NCI-H82 treated with DMSO at 0.1 percent for 48 hours (cell line): ENCODE data around the gene ENTPD2.

Experiments
- DNase-seq: peaks from one replicate; lab custom pipeline; 2025; ENCODE audit not compliant: unreplicated experiment; lab: John Stamatoyannopoulos, UW

ENTPD2 gene

DNA sequence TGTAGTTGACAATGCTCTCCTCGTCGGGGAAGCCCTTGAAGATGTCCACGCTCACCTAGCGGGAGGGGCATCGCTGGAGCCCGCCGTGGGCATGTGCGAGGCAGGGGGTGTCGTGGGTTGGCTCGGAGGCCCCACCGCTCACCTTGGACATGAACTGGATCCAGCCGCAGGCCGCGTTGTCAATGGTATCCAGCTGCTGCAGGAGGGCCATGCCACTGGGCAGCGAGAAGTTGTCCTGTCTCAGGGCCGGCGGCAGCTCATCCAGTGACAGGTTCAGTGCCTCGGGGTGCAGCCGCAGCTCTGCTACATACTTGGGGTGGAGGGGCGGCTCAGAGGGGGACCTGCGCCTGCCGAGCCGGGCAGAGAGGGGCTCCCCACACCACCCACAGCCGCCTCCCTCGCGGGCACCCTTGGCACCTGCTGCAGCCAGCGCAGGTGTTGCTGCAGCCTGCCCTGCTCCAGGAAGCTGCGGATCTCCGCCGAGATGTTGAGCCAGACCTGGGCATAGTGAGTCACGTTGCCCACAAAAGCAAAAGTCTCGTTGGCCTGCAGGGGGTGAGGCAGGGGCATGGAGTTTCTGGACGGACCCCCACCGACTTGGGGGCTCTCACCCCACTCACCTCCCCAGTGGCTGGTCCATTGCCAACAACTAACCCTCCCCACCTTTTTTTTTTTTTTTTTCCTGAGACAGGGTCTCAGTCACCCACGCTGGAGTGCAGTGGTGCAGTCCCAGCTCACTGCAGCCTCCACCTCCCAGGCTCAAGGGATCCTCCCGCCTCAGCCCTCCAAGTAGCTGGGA is 34.9 kb downstream of the ENTPD2 start:
- no peak for DNase-seq

DNA sequence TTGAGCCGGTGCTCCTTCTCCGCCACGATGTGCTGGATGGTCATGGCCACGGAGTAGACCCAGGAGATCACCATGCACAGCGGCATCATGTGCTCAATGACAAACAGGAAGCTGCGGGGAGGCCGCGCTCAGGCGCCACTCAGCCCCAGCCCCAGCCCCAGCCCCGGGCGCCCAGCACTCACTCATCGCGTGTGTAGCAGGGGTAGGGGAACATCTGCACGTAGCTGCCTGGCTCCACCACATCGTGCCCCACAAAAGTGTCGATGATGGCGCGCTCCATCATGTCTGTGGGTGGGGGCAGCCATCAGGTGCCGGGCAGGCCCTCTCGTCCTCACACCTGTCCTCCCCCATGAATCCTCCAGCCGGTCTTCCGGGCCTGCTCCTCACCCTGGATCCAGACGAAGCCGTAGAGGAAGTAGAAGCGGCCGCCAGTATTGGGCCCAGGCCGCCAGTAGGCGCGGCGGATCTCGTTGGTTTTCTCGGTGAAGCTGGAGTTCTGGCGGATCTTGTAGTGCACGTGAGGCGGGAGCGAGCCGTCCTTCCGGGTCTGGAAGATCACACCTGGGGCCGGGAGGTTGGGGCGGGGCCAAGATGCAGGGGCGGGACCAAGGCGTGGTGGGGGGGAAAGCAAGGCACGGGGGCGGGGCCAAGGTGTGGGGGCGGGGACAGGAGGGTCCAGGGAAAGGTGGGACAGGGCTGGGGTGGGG is 35.9 kb downstream of the ENTPD2 start:
- DNase-seq = no peak

DNA sequence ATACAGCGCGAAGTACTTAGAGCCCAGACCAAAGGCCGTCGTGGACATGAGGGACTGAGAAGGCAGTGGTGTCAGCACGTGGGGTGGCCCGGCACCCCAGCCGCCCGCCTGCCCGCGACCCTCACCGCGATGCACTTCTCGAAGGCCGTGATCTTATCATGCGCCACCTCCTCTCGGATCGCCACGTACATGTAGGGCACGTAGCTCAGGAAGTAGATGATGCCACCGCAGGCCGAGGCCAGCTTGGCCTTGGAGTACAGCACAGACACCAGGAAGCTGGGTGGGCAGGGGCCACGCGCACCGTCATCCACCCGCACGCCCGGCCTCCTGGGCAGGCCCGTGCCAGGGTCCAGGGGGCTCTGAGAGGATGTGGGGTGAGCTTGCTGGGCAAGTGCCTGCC is 36.8 kb downstream of the ENTPD2 start:
- no peak for DNase-seq

DNA sequence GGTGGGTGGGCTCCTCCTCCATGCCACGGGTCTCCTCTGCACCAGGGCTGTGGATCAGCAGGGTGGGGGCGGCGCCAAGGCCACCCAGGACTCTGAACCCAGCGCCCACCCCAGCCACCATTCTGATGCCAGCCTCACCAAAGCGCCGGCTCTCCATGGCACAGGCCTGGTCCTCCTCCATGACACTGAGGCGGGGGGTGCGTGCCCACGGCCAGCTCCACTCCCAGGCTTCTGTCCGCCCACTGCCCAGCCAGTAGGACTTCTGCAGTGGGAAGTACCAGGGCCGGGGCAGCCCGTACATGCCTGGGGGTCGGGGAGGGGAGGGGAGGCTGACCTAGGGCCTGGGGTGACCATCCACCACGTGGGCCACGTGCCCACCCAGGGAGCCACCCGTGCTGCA is 37.4 kb downstream of the ENTPD2 start:
- DNase-seq = no peak

DNA sequence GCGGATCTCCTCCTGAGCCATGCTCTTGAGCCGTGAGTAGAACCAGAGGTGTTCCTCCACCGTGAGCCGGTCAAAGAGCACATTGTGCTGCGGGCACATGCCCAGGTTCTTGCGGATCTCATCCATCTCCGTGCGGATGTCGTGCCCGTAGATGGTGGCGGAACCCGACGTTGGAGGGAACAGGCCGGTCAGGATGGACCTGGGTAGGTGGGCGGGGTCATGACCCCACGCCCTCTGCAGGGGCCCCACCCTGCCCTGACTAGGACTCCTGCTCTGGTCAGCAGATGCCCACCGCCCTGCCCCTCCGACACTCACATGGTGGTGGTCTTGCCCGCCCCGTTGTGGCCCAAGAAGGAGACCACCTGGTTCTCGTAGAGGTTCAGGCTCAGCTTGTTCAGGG is 37.9 kb downstream of the ENTPD2 start:
- no peak for DNase-seq

DNA sequence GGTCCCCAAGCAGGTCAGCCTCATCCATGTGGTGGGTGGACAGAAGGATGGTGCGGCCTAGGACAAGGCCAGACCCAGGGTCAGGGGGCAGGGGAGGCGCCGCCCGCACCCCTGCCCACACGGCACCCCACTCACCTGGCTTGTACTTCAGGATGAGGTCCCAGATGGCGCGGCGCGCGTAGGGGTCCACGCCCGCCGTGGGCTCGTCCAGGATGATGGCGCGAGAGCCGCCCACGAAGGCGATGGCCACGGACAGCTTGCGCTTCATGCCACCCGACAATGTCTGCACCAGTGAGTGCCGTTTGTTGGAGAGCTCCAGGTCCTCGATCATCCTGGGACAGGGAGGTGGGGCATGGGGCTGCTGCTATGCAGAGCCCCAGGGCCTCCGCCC is 38.3 kb downstream of the ENTPD2 start:
- DNase-seq = no peak

DNA sequence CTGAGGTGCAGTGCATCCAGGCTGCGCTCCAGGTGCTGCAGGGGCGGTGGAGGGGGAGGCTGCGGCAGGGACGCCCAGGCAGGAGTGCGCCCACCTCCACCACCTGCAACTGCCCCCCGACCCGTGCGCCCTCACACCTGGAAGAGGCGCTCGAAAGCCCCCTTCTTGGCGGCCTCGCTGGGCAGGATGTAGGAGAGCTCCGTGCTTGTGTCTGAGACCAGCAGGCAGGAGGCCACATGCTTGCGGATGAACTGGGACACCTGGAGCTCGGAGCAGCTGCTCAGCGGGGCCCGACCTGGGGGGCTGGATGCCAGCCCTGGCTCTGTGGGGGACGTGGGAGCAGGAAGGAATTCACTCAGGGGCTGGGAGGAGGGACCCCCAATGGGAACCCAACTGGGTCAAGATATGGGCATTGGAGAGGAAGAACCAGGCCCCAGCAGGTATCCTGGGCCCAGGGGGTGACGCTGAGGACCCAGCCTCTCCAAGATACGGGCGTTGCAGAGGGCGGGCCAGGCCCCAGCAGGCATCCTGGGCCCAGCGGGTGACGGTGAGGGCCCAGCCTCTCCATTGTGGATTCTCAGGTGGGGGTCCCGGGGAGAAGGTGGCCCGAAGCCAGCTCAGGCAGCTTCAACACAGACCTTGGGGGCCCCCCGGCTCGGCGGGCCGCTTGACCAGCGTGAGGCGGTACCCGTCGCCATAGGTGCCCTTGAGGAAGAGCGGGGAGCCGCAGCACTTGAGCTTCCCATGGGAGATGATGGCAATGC is 38.9 kb downstream of the ENTPD2 start:
- DNase-seq = no peak

DNA sequence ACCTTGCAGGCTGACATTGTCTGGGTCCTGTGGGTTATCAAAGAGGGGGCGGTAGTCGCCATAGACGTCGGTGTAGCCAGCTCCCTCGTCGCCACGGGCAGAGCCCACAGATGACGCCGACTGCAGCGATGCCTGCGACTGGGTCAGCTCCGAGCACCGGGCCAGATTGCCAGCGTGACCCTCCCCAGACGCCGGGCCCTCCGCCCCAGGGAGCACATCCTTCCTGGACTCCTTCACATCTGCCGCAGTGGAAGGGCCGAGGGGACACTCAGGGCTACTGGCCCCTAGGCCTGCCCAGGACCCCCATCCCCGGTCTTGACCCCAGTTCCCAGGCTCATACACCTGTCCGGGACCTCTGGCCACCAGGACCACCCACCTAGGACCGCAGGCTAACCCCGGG is 39.7 kb downstream of the ENTPD2 start:
- no peak for DNase-seq

DNA sequence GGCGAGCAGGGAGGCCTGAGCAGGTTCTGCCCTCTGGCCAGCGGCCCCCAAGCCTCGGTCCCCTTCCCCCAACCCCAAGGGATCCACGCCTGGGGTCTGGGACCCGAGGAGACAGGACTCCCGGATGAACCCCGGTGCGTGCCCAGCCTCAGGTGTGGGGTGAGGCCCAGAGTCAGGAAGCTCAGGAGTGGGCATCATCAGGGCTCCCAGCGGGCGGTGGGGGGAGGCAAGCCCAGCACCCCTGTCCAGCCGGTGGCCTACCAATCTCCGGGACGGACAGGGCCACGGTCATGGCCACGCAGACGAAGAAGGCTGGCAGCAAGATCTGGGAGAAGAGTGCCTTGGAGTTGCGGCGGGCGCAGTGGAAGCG is 40.3 kb downstream of the ENTPD2 start:
- DNase-seq = no peak

DNA sequence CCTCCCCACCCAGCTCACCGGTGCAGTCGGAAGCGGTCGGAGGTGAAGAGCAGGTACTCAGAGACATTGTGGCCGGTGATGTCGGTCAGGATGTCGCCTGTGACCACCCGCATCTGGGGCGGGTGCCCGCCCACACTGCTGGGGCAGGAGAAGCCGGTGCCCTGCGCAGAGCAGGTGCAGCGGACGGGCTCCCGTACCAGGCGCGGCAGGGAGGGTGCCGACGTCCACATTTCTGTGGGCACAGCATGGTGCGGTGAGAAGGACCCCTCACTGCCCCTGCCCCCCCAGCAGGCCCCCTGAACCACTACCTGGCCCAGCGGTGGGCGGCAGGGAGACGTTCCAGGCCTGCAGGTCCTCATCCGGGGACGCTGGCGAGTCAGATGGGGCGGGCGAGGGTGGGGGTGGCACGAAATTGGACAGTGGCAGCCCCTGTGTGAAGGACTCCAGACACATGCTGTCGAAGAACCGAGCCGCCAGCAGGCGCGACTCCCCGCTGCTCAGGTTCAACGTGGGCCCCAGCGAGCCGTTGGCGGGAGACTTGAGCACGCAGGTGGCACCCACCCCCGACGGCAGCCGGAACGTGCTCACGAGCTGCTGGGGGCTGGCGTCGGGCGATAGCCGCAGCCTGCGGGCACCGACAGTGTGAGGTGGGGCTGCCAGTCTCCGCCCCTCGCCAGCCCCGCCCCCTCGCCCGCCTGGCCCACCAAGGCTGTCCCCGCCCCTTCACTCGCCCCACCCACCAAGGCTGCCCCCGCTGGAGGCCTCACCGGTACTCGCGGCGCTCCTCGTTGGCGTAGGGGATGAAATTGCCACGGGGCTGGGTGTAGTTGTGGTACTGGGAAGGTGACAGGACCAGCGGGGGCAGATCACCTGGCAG is 40.9 kb downstream of the ENTPD2 start:
- DNase-seq = no peak

DNA sequence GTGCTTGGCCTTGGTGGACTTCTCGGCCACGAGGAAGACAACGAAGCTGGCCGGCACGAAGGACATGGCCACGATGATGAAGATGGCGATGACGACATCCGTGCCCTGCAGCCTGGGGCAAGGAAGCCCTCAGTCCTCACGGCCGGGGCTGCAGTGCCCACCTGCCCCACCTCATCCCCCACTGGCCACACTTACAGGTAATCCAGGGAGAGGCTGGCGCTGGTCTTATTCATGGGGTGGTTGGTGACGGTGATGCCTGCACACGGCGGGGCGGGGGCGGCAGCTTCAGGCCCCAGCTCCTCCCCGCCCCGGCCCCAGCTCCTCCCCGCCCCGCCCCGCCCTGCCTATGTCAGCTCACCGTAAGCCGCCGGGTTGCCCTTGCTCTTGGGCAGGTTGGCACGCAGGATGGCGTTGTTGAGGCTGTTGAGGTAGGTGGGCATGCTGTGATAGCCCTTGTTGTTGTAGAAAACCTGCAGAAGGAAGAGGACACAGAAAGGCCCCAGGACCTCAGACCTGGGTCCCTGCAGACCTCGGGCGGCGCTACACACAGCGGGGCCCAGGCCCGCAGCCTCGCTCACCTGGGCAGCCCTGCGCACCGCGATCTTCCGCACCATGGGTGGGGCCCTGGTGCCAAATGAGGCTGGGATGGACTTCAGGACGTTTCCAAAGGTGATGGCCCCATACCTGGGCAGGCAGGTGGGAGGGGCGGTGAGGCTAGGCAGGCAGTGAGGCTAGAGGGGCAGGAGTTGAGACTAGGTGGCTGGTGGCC is 41.8 kb downstream of the ENTPD2 start:
- no peak for DNase-seq

DNA sequence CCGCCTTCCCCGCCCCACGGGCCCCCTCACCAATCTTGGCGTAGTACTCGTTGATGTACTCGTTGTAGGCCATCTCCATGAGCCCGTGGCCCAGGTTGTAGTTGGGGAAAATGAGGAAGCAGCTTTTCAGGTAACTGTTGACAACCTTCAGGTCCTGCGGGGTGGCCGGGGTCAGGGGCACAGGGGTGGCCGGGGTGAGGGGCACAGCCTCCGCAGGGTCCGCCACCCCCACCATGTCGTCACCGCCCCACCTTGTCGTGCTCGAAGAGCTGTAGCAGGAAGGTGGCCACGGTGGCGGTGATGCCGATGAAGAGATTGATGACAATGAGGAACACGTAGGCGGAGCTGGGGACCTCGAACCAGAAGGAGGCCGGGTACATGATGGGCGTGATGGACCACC is 42.7 kb downstream of the ENTPD2 start:
- no peak for DNase-seq

DNA sequence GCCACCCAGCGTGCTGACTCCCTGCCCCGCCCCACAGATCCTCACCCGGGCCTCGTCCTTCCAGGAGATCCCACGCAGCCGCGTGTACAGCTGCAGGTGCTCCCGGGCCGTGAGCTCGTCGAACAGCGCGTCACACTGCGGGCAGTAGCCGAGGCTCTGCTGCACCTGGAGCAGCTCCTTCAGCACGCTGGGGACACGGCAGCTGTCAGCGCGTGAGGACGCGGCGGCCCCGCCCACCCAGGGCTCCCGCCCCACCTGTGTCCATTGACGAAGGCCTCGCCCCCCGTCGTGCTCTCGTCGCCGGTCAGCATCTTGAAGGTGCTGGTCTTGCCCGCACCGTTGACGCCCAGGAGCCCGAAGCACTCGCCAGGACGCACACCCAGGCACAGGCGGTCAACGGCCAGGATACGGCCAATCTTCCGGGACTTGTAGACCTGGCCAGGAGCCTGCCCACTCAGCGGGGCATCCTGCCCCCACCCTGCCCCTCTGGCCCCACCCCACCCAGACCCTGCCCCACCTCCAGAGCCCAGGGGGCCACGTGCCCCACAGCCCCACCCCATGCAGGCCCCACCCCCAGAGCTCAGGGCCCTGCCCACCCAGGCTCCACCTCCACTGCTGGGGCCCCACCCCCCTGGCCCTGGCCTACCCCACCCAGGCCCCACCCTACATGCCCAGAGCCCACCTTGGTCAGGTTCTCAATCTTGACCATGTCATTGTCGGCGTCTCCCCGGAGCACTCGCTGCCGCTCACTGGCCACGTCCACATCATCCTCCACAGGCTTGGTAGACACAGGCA is 43.7 kb downstream of the ENTPD2 start:
- no peak for DNase-seq

DNA sequence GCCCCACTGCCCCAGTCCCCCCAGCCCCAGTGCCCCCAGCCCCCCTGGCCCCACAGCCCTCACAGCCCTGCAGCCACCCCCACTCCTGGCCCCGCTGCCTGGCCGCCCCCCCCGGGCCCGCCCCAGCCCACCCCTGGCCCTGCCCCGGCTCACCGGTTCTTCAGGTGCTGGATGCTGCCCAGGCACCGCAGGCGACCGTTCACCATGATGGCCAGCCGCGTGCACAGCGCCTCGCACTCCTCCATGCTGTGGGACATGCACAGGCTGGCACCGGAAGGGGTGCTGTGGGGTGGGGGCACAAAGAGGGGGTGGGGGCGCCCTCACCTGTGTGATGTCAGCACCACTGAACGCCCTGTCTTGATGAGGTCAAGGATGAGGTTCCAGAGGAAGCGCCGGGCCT is 44.6 kb downstream of the ENTPD2 start:
- DNase-seq = no peak

DNA sequence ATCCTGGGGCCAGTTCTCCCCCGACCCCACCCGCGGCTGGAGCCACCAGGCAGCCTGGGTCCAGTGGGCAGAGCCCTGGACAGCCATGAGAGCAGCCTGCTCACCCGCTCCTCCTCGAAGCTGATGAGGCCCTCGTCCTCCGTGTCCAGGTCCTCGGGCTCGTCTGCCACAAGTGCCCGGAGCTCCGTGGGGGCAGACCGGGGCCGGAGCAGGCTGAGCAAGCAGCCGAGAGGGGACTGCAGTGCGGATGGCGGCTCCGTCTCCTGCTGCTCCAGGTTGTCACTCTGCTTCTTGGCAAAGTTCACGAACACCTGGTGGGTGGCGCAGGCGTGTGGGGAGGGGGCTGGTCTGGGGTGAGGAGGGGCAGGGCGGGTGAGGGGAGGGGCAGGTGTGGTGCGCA is 45.5 kb downstream of the ENTPD2 start:
- no peak for DNase-seq

DNA sequence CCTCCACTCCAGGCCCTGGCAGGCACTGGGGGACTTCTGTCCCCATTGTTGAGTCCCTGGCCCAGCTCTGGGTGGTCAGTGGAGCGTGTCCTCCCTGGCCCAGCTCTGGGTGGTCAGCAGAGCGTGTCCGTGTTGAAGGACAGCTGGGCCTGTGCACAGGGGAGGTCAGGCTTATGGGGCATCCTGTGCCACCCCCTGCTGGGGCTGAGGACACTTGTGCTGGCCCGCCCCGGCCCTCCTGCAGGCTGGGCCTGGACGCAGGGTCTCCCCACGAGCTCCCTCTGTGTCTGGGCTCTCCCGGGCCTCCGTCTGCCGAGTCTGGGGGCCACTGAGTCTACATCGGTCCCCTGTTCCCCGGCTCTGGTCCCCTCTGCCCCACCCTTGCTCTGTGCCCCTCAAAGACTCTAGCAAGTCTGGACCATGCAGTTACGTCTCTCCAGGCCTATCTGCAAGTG is 46.0 kb downstream of the ENTPD2 start:
- no peak for DNase-seq

DNA sequence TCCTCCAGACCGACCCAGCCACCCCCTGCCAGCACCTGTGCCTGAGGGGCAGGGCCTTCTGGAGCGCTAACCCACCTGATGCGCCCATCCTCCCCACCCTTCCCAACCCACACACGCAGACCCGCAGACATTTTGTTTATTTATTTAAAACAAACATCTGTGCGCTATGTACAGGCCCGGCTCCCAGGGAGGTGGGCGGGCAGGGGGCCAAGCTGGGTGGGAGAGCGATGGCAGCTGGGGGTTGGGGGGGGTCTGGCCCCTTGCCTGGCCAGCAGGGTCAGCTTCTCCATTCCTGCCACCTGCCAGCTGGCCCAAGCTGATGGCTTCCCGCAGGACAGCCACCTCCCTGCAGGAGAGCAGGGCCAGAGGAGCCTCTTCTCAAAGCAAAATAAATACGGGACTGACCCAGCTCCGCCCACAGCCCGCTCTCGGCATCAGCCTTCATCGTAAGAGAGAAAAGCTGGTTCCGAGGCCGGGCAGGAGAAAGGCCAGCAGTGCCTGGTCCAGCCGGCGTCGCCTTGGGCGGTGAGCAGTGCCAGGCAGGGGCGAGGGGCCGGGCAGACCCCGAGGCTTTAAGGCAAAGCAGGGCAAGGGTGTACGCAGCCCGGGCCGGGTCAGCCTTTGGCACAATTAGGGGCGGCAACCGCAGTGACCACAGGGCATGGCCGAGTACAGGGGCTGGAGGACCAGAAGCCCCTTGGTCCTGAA is 46.6 kb downstream of the ENTPD2 start:
- DNase-seq = no peak

DNA sequence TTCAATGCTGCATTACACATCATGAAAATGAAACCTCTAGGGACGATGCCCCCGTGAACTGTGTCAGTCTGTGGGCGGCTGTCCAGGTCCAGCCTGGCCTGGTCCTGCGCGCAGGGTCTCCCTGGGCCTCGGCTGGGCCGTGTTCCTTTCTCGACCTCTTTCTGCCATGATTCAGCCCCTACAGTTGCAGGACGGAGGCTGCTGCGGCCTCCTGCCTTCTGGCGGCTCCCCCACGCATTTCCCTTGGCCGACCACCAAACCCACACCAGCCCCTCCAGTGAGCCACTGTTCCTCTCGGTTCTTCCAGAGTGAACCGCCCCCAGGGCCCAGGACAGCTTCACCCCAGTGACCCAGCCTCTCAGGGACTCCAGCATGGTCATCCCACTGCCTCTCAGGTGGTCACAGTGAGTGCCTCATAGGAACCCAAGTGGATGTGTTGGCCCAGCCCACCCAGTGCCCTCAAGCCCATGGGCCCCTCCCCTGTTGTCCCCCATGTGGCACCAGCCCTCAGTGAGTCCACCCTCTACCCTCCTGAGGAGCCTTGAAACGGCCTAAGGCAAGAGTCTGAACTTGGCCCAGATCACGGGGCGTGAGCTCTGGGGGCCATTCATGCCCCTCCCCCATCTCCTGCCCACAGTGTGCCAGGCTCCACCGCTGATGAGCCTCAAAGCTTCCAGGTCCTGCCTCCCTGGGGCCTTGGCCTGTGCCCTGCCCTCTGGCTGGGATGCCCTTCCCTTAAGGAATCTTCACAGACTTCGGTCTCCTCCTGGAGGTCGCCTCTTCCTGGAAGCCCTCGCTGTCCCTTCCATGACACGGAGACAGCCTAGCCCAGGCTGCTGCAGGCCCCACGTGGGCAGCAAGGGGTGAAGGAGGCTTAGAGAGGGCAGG is 47.5 kb downstream of the ENTPD2 start:
- no peak for DNase-seq
